ENCODE results near the gene F7.

The F7 gene

DNA sequence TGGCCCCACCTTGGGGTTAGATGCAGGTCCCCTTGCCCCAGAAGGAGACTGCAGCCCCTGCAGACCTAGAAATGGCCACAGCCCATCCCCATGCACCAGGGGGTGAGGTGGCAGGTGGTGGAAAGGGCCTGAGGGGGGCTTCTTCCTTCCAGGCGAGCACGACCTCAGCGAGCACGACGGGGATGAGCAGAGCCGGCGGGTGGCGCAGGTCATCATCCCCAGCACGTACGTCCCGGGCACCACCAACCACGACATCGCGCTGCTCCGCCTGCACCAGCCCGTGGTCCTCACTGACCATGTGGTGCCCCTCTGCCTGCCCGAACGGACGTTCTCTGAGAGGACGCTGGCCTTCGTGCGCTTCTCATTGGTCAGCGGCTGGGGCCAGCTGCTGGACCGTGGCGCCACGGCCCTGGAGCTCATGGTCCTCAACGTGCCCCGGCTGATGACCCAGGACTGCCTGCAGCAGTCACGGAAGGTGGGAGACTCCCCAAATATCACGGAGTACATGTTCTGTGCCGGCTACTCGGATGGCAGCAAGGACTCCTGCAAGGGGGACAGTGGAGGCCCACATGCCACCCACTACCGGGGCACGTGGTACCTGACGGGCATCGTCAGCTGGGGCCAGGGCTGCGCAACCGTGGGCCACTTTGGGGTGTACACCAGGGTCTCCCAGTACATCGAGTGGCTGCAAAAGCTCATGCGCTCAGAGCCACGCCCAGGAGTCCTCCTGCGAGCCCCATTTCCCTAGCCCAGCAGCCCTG lies 12.8 kb downstream of the F7 start:
- DNase-seq (ENCODE audit: low read depth) = no peak

DNA sequence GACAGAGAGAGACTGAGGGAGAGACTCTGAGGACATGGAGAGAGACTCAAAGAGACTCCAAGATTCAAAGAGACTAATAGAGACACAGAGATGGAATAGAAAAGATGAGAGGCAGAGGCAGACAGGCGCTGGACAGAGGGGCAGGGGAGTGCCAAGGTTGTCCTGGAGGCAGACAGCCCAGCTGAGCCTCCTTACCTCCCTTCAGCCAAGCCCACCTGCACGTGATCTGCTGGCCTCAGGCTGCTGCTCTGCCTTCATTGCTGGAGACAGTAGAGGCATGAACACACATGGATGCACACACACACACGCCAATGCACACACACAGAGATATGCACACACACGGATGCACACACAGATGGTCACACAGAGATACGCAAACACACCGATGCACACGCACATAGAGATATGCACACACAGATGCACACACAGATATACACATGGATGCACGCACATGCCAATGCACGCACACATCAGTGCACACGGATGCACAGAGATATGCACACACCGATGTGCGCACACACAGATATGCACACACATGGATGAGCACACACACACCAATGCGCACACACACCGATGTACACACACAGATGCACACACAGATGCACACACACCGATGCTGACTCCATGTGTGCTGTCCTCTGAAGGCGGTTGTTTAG lies 13.7 kb downstream of the F7 start:
- no peak for DNase-seq (ENCODE audit: low read depth)

DNA sequence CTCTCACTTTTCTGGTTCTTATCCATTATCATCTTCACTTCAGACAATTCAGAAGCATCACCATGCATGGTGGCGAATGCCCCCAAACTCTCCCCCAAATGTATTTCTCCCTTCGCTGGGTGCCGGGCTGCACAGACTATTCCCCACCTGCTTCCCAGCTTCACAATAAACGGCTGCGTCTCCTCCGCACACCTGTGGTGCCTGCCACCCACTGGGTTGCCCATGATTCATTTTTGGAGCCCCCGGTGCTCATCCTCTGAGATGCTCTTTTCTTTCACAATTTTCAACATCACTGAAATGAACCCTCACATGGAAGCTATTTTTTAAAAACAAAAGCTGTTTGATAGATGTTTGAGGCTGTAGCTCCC lies 14.2 kb downstream of the F7 start:
- no peak for DNase-seq (ENCODE audit: low read depth)

DNA sequence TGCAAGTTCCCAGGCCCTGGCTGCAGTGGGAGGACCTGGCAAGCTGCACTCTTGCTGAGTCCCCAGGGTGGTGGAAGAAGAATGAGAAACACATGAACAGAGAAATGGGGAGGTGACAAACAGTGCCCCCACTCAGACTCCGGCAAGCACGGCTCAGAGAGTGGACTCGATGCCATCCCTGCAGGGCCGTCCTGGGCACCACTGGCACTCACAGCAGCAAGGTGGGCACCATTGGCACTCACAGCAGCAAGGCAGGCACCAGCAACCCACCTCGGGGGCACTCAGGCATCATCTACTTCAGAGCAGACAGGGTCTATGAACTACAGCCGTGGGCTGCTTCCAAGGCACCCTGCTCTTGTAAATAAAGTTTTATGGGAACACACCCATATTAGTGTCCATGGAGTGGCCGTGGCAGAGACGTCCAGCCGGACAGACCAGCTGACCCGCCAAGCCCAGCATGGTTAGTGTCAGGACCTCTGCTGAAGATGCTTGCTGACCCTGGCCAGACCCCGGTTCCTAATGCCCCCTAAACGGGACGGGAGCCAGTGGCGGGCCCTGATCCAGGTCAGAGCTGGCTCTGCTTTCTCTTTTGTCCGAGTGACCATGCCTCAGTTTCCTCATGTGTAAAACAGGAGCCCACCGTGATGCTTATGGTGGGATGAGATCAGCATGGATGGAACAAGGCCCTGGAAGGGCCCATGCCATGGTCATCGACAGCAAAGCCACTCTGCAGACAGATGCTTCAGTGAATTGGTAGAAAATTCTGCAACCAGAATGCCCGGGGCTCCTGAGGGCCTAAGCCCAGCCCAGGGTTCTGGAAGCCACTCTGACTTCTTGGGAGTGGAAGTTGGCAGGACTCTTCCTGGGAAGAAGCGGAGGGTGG lies 14.9 kb downstream of the F7 start:
- DNase-seq (ENCODE audit: low read depth) = no peak

DNA sequence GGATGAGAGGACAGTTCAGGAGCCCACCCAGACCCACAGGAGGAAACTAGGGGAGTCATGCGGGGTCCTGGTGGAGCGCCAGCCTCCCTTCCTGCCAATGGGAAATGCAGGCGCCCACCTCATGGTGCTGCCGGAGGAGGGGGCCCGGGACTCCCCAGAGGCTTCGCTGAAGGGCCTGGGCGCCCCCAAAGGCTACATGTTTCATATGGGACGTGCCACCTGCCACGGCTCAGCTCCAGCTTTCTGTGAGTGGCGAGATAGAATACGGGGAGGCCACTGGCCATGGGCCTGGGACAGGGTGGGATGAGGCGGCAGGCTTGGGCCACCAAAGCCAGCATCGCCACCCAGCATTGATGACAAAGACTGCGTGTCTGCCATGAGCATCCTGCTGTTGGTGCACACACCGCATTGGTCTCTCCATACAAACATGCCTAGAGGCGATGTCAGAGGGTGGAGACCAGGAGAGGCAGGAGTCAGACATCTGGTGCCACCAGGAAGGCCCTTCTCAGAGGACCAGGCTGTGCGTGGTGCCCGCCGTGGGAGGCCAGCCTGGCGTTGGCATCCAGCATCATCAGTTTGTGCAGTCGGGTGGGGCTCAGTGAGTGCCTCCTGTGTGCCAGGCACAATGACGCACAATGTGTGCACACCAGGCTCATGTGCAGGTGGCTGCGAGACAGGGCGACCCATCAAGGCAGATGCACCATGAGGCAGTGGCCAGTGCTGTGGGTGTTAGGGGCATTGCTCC lies 15.8 kb downstream of the F7 start:
- DNase-seq (ENCODE audit: low read depth) = no peak

DNA sequence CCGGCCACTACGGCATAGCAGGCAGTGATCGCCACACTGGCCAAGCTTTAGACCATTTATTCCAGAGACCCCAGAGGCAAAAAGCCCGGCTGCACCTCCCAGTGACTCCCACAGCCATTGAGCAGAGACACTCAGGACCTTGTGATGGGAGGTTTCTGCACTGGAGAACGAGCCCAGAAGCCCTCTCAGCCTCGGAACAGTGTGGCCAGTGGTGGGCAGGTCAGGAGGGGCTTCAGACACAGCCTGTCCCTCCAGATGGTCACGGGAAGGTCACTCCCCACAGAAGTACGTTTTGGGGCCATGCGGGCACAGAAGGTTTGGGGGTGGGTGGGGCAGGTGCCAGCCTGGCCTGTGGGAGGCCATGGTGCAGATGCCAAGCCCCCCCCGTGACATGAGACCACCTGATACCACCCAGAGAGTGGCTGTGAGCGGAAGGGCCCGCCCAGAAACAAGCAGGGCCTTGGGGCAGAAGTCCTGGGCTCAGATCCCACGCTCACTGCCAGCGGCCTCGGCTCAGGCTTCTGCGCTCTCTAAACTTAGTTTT lies 16.4 kb downstream of the F7 start:
- no peak for DNase-seq (ENCODE audit: low read depth)

DNA sequence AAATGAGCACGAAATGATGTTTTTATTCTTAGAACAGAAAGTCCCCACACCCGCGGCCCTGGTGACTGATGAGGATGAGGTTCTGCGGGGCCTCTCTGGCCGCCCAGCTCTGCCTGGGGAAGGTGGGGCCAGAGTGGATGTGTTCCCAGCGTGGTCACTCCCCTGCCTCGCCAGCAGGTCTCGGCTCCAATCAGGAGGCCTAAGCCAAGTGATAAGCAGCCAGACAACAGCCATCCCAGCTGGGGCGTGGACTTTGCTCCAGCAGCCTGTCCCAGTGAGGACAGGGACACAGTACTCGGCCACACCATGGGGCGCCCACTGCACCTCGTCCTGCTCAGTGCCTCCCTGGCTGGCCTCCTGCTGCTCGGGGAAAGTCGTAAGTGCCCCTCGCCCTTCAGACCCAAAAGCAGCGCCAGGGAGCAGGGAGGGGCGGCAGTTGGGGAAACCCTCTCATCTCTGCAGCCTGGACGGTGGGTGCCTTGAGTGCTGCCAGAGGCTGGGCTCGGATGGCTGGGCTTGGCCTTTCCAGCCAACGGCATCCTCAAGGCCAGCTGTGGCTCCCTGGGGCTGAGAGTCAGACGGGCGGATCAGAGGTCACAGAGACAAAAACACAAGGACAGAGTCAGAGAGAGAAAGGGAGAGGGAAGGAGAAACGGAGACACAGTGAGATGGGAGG lies 17.1 kb downstream of the F7 start, which contains the start of gene F10:
F10 (plus strand) TSS at position 250 of the 676 bp plus-strand sequence; CDS start at position 307, 57 bp downstream.
- no peak for DNase-seq (ENCODE audit: low read depth)

DNA sequence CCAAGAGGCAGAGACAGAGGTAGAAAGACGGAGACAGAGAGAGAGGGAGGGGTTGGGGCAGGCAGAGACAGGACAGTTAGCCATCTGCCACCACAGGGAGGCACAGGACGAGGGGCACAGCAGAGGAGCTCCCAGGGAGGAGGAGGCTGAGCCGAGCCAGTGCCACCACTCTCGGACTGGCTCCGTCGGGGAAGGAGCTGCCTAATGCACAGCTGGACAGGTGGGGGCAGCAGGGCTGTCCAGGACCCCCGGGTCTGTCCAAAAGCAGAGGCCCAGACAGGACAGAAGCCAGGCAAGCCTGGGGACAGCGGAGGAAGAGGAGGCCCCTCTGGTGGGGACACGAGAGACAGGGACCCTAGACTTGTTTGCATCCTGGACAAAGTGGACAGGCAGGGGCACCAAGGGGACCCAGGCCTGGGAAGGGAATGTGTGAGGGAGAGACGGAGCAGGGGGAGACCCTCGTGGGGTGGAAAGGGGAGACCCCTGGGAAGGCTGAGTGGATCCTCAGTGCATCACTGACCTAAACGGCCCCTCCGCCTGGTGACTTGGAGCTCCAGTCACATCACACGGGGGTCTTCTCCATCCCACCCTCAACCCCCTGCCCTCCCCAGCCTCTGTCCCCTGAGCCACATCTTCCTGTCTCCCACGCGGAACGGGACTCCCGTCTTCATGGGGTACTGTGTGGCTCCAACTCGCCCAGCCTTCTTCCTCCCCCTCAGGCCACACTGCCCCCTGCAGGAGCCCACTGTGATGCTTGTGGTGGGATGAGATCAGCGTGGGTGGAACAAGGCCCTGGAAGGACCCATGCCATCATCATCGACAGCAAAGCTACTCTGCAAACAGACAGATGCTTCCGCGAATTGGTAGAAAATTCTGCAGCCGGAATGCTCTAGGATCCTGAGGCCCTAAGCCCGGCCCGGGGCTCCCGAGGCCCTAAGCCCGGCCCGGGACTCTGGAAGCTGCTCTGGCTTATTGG lies 17.9 kb downstream of the F7 start:
- DNase-seq (ENCODE audit: low read depth) = no peak

DNA sequence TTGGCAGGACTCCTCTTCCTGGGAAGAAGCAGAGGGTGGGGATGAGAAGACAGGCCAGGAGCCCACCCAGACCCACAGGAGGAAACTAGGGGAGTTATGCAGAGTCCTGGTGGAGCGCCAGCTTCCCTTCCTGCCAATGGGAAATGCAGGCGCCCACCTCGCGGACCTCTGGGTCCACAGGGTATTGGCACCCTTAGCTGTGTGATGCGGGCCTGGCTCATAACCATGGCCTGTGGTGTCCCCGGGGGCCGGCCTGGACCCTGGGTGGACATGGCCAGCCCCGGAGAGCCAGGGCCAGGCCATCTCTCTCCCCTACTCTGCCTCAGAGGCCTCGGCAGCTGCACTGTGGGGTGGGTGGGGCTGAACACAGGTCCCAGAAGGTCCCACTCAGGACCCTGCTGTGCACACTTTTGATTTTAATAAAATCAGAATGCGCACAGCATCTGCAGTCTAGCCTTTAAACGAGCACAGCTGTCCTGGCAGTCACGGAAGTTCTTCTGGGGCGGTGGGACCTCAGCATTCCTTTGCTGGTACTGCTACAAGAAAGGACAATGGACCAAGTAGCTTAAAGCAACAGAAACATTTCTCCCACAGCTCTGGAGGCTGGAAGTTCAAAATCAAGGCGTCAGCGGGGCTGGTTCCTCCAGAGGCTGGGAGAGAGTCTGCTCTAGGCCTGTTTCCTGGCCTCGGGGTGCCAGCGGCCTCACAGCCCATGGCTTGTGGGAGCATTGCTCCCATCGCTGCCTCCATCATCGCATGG lies 18.8 kb downstream of the F7 start:
- DNase-seq (ENCODE audit: low read depth) = no peak

DNA sequence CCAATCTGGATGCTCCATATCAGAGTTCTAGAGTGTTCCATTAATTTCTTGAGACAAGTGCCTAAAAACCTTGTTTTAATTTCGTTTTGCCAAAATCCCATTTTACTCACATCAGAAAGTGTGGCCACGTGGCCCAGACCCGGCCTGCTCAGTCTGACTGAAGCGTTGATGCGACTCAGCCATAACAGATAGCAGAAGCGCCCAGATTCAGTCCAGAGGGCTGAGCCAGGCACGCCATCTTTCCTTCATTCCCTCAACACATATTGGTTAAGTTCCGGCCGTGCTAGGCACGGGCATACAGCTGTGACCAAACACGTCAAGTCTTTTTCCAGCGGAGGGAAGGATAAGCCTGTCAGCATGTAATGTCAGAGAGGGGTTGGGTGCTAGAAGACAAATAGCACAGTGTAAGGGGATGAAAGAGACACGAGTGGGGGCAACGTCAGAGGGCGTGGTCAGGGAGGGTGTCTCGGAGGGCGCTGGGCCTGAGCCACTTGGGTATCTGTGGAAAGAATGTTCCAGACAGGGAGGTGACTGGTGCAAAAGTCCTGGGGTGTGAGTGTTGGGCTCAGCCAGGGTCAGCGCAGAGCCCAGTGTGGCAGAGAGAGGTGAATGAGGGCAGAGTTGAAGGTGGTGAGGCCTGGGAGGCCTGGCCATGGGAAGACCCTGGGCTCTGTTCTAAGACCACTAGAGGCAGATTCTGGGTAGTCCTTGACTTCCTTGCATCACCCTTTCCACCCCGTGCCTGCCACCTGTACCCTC lies 20.1 kb downstream of the F7 start:
- DNase-seq (ENCODE audit: low read depth) = no peak

DNA sequence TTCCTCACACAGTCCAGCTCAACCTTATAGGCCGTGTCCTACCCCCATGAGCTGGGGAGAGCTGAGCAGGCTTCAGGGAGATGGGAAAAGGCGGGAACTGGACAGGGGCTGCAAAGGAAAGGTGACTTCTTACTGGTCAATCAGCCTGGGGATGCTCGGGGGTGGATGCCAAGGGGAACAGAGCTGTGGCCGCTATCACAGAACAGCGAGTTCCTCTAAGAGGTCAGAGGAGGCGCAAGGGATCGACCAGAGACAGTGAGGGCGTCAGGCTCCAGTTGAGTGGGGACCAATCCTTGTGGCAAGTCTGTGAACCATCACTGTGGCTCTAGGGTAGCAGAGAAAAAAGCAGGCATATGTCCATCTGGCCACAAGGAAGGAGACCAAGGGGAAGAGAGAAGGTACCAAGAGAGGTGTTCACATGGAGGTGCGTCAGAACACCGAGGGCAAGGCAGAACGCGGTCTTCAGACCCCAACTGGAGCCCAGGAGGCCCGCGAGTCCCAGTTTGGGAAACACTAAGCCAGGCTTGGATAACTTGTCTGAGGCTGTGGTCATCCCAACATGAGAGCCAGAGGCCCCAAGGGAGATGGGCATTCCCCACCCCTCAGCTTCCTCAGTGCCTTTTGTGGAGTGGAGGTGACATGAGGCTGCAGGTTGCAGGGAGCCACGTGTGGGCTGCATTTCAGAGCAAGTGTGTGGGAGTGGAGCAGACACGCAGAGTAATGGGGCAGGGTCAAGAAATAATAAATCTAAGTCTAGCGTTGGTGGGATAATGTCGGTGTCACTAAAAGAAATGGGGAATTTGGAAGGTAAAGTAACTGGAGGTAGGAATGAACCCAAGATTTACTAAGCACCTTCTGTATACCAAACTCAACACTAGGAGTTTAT lies 20.9 kb downstream of the F7 start:
- no peak for DNase-seq (ENCODE audit: low read depth)

DNA sequence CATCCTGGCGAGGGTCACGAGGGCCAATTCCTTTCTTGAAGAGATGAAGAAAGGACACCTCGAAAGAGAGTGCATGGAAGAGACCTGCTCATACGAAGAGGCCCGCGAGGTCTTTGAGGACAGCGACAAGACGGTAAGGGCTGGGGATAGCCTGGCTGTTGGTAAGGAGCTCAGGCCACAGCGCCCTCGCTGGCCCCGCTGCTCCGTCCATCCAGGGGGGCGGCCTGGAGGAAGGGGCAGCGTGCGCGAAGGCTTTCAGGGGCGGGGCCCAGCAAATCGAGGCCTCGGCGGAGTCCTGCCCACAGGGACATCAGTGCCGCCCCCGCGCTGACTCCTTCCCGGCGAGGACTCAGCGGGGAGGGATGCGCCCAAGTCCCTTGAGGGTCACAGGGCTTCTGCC lies 23.9 kb downstream of the F7 start:
- DNase-seq (ENCODE audit: low read depth) = no peak

DNA sequence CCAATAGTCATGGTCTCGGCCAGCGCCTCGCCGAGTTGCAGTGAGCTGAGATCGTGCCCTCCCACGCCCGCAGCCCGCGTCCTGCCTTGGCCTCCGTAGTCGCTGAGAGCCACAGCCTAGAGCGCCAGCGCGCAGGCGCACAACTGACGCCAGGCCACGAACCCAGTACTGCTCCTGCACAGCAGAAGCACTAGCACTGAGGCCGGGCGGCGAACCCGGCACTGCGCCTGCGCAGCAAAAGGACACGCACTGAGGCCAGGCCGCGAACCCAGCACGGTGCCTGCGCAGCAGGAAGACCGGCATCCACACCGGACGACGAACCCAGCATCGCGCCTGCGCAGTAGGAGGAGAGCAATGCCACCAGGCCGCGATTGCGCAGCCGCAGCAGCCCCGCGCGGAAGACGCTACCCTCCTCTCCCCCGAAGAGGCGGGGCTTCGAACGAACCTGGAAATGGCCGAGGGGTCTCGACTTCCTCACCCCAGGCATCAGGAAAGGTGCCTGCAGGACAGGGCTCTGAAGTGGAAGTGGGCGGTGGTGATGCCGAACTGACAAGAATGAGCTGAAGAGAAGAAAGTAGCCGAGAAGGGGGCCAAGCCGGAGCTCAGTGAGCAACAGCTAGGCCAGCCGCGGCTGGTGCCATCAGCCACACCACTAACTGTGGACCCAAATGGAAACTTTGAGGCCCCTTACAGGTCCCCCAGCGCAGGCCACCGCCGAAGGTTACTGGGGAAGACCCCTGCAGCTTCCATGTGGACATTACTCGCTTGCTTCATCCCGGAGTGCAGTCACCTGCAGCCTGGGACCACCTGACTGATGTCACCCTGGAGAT lies 24.5 kb downstream of the F7 start:
- DNase-seq (ENCODE audit: low read depth) = no peak

DNA sequence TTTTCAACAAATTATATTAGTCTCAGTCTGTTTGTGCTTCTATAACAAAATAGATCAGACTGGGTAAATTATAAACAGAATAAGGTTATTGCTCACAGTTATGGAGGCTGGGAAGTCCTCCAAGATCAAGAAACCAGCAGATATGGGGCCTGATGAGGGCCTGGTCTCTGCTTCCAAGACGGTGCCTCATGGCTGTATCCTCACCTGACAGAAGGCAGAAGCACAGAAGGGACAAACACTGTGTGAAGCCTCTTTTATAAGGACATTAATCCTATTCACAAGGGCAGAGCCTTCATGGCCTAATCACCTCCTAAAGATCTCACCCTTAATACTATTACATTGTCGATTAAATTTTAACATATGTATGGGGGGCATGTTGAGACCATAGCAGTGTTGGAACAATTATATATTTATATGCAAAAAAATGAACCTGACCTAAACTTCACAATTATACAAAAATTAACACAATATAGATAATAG lies 29.7 kb downstream of the F7 start:
- no peak for DNase-seq (ENCODE audit: low read depth)

DNA sequence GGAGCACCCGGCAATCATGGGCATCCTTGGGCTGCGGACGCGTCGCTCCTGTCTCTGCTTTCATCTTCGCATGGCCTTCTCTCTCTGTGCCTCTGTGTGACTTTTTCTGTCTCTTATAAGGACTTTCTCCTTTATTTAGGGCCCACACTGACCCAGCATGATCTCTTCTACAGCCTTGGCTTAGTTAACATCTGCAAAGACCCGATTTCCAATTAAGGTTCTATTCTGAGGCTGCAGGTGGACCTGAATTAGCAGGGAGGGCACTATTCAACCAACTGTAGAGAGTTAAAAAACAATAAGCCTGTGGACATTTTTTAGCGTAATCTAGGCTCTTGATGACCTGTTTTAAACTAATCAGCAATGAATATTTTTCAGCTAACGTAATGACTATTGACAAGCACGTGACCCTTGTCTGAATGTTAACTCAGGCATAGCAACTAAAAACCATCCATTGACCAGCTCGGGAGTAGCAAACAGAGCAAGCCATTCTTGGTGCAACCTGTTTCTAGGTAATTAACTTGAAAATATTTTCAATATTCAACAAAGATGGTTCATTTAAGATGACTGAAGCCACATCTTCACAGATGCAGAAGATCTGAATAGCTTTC lies 32.2 kb downstream of the F7 start:
- no peak for DNase-seq (ENCODE audit: low read depth)
